Measurements from ENCODE around the gene SNX20. TPM values are rescaled to one million over a fixed set of nuclear protein-coding genes. Genes with fewer than 3 reads are reported as not detected.

SNX20 gene
- total RNA-seq, 4 donors from 2014 or later = 0.78 to 1.7 (median 1.3) TPM

GRCh38 chr16:50626868-50627267 is 54.2 kb downstream of the SNX20 start:
- Histone ChIP-seq H3K4me1 (peaks cover 9 to 12% of the 10 kb centered on the region in 2 donors), H3K36me3 (no peaks in the 10 kb centered on the region), H3K27me3 (no peaks in the 10 kb centered on the region), H3K9me3 (no peaks in the 10 kb centered on the region), H3K27ac (no peak overlapping the region), H3K4me3 (replicated peaks in 1 of 3) (no peak overlapping the region)
- intact Hi-C loops (cut with DNase I) = no loop called here
- DNase-seq = no peak
- WGBS, 2 donors = 63 to 74% methylated on average over 4 of the region's 4 CpGs
- no peak for TF ChIP-seq CTCF (IDR thresholded peaks at IDR 0.05)
- TF ChIP-seq POLR2A (IDR thresholded peaks at IDR 0.05) = no peak

GRCh38 chr16:50625374-50625773 is 55.7 kb downstream of the SNX20 start:
- no peak overlapping the region for H3K4me3 ChIP-seq (replicated peaks in 1 of 3)
- 95 to 100% methylated on average over 1 to 11 of the region's 12 CpGs for WGBS, 2 donors
- H3K36me3 ChIP-seq = no peaks in the 10 kb centered on the region
- intact Hi-C loops (cut with DNase I) = no loop called here
- no peak for DNase-seq
- no peak overlapping the region for H3K27ac ChIP-seq
- no peaks in the 10 kb centered on the region for H3K27me3 ChIP-seq
- peaks cover 9 to 12% of the 10 kb centered on the region in 2 donors for H3K4me1 ChIP-seq
- TF ChIP-seq CTCF (IDR thresholded peaks at IDR 0.05) (no peak), POLR2A (IDR thresholded peaks at IDR 0.05) (no peak)
- no peaks in the 10 kb centered on the region for H3K9me3 ChIP-seq

GRCh38 chr16:50624449-50624970 is 56.6 kb downstream of the SNX20 start:
- H3K27ac ChIP-seq = no peak overlapping the region
- TF ChIP-seq CTCF (IDR thresholded peaks at IDR 0.05) = no peak
- peaks cover 9 to 12% of the 10 kb centered on the region in 2 donors for H3K4me1 ChIP-seq
- intact Hi-C loops (cut with DNase I) = no loop called here
- 76 to 80% methylated on average over 8 of the region's 8 CpGs for WGBS, 2 donors
- no peak for DNase-seq
- H3K27me3 ChIP-seq = no peaks in the 10 kb centered on the region
- no peak overlapping the region for H3K4me3 ChIP-seq (replicated peaks in 1 of 3)
- H3K9me3 ChIP-seq = no peaks in the 10 kb centered on the region
- H3K36me3 ChIP-seq = no peaks in the 10 kb centered on the region

- no peak overlapping the region for H3K27ac ChIP-seq
- intact Hi-C loops (cut with DNase I) = no loop called here
- no peak overlapping the region for H3K4me3 ChIP-seq (replicated peaks in 1 of 3)
- 92 to 95% methylated on average over 12 to 15 of the region's 16 CpGs for WGBS, 2 donors
- H3K36me3 ChIP-seq = no peaks in the 10 kb centered on the region
- DNase-seq = no peak
- no peaks in the 10 kb centered on the region for H3K27me3 ChIP-seq
- TF ChIP-seq POLR2A (IDR thresholded peaks at IDR 0.05) = no peak
- TF ChIP-seq CTCF (IDR thresholded peaks at IDR 0.05) = no peak
- H3K9me3 ChIP-seq = no peaks in the 10 kb centered on the region
- H3K4me1 ChIP-seq = peaks cover 9 to 12% of the 10 kb centered on the region in 2 donors
Measured at GRCh38 chr16:50622643-50623369, 58.3 kb downstream of the SNX20 start.

- WGBS, 2 donors = 96 to 98% methylated on average over 7 of the region's 7 CpGs
- H3K27me3 ChIP-seq = no peaks in the 10 kb centered on the region
- H3K4me1 ChIP-seq = peaks cover 1 to 5% of the 10 kb centered on the region in 2 donors
- H3K36me3 ChIP-seq = no peaks in the 10 kb centered on the region
- TF ChIP-seq CTCF (IDR thresholded peaks at IDR 0.05) = no peak
- no peak for TF ChIP-seq POLR2A (IDR thresholded peaks at IDR 0.05)
- H3K9me3 ChIP-seq = no peaks in the 10 kb centered on the region
- intact Hi-C loops (cut with DNase I) = no loop called here
- H3K27ac ChIP-seq = no peak overlapping the region
- no peak for DNase-seq
- H3K4me3 ChIP-seq (replicated peaks in 1 of 3) = no peak overlapping the region
Measured at GRCh38 chr16:50622029-50622428, 59.1 kb downstream of the SNX20 start.
